Hypothalamus (tissue), 51 donors: Measurements from ENCODE around the gene DIAPH2.

ENCODE experiments used
- DNase-seq, 51 donors: peaks; one replicate each; lab custom pipeline; 2025; lab: John Stamatoyannopoulos, UW

DIAPH2 gene

GRCh38 chrX:97268182-97268680, 583.6 kb downstream of the DIAPH2 start:
- no peak for DNase-seq

- DNase-seq = no peak
Observed at GRCh38 chrX:97284531-97284930, 599.9 kb downstream of the DIAPH2 start.

GRCh38 chrX:97290199-97290598, 605.6 kb downstream of the DIAPH2 start:
- no peak for DNase-seq

- DNase-seq = no peak
Observed at GRCh38 chrX:97294041-97294440, 609.4 kb downstream of the DIAPH2 start.

GRCh38 chrX:97295954-97296353, 611.3 kb downstream of the DIAPH2 start:
- DNase-seq = no peak

- DNase-seq = no peak
Observed at GRCh38 chrX:97306771-97307470, 622.3 kb downstream of the DIAPH2 start.

- DNase-seq = no peak
Observed at GRCh38 chrX:97308171-97308570, 623.5 kb downstream of the DIAPH2 start.

GRCh38 chrX:97309487-97310116, 625.0 kb downstream of the DIAPH2 start:
- DNase-seq = no peak

GRCh38 chrX:97310373-97310772, 625.7 kb downstream of the DIAPH2 start:
- DNase-seq = no peak

GRCh38 chrX:97311066-97311778, 626.6 kb downstream of the DIAPH2 start:
- no peak for DNase-seq

GRCh38 chrX:97314345-97314744, 629.7 kb downstream of the DIAPH2 start:
- no peak for DNase-seq

- no peak for DNase-seq
Observed at GRCh38 chrX:97315939-97316338, 631.3 kb downstream of the DIAPH2 start.

GRCh38 chrX:97320305-97320704, 635.7 kb downstream of the DIAPH2 start:
- no peak for DNase-seq

- DNase-seq = no peak
Observed at GRCh38 chrX:97322401-97322800, 637.8 kb downstream of the DIAPH2 start.

- DNase-seq = no peak
Observed at GRCh38 chrX:97326456-97326855, 641.8 kb downstream of the DIAPH2 start.

GRCh38 chrX:97328853-97329390, 644.3 kb downstream of the DIAPH2 start:
- no peak for DNase-seq

- no peak for DNase-seq
Observed at GRCh38 chrX:97330151-97330550, 645.5 kb downstream of the DIAPH2 start.

- no peak for DNase-seq
Observed at GRCh38 chrX:97332963-97333362, 648.3 kb downstream of the DIAPH2 start.

GRCh38 chrX:97334850-97335249, 650.2 kb downstream of the DIAPH2 start:
- DNase-seq = no peak

- no peak for DNase-seq
Observed at GRCh38 chrX:97344724-97345123, 660.1 kb downstream of the DIAPH2 start.

- no peak for DNase-seq
Observed at GRCh38 chrX:97358941-97359340, 674.3 kb downstream of the DIAPH2 start.
